ENCODE measurements around the gene FBN2. TPM values are rescaled to one million over a fixed set of nuclear protein-coding genes. Genes with fewer than 3 reads are reported as not detected.

The FBN2 gene
- total and polyA plus RNA-seq, 7 experiments from 2014 or later: 0.07 to 6.8 (median 0.58) TPM; not detected in 2

GRCh38 chr5:128472036-128472435, 66.0 kb downstream of the FBN2 start:
- ATAC-seq (no peak), DNase-seq (no peak)
- no peak overlapping the region for H3K27ac ChIP-seq (ENCODE audit: low read depth, low read length)
- CTCF ChIA-PET: no interaction called here
- intact Hi-C loops (cut with micrococcal nuclease): no loop called here
- no peaks in the 10 kb centered on the region for H3K4me1 ChIP-seq (ENCODE audit: control insufficient read depth in 2 of 2, insufficient read depth in 2 of 2, low read length in 2 of 2)
- H3K36me3 ChIP-seq (ENCODE audit: control insufficient read depth in 2 of 3, insufficient read depth in 3 of 3, low read length in 3 of 3): no peaks in the 10 kb centered on the region
- H3K27ac Mint-ChIP-seq: no peak overlapping the region
- H3K27me3 Mint-ChIP-seq: peaks cover 0 to 5% (median 0%) of the 10 kb centered on the region in 5 donors
- H3K4me3 ChIP-seq (ENCODE audit: low read length): no peak overlapping the region
- H3K36me3 Mint-ChIP-seq: no peaks in the 10 kb centered on the region
- no peaks in the 10 kb centered on the region for H3K27me3 ChIP-seq (ENCODE audit: control insufficient read depth in 2 of 2, insufficient read depth in 2 of 2, low read length in 2 of 2)
- H3K4me3 Mint-ChIP-seq: no peak overlapping the region
- H3K9me3 ChIP-seq (ENCODE audit: control insufficient read depth in 2 of 3, low read length in 3 of 3): no peaks in the 10 kb centered on the region
- no peaks in the 10 kb centered on the region for H3K4me1 Mint-ChIP-seq
- peaks cover 0 to 13% (median 0%) of the 10 kb centered on the region in 11 donors for H3K9me3 Mint-ChIP-seq
- POLR2A ChIA-PET: no interaction called here

GRCh38 chr5:128470663-128471062, 67.4 kb downstream of the FBN2 start:
- Mint-ChIP-seq H3K9me3 (peaks cover 0 to 13% (median 1%) of the 10 kb centered on the region in 11 donors), H3K4me1 (no peaks in the 10 kb centered on the region), H3K36me3 (no peaks in the 10 kb centered on the region), H3K27me3 (peaks cover 0 to 5% (median 0%) of the 10 kb centered on the region in 5 donors), H3K4me3 (no peak overlapping the region), H3K27ac (no peak overlapping the region)
- Histone ChIP-seq H3K27ac (ENCODE audit: low read depth, low read length) (no peak overlapping the region), H3K9me3 (ENCODE audit: control insufficient read depth in 2 of 3, low read length in 3 of 3) (no peaks in the 10 kb centered on the region), H3K27me3 (ENCODE audit: control insufficient read depth in 2 of 2, insufficient read depth in 2 of 2, low read length in 2 of 2) (no peaks in the 10 kb centered on the region), H3K4me3 (ENCODE audit: low read length) (no peak overlapping the region), H3K36me3 (ENCODE audit: control insufficient read depth in 2 of 3, insufficient read depth in 3 of 3, low read length in 3 of 3) (no peaks in the 10 kb centered on the region), H3K4me1 (ENCODE audit: control insufficient read depth in 2 of 2, insufficient read depth in 2 of 2, low read length in 2 of 2) (no peaks in the 10 kb centered on the region)
- ChIA-PET CTCF (no interaction called here), POLR2A (no interaction called here)
- ATAC-seq (no peak), DNase-seq (no peak)
- intact Hi-C loops (cut with micrococcal nuclease): no loop called here

GRCh38 chr5:128469912-128470311, 68.1 kb downstream of the FBN2 start:
- Mint-ChIP-seq H3K36me3 (no peaks in the 10 kb centered on the region), H3K27me3 (peaks cover 0 to 5% (median 0%) of the 10 kb centered on the region in 5 donors), H3K4me1 (no peaks in the 10 kb centered on the region), H3K27ac (no peak overlapping the region), H3K4me3 (no peak overlapping the region), H3K9me3 (peaks cover 0 to 13% (median 1%) of the 10 kb centered on the region in 11 donors)
- intact Hi-C loops (cut with micrococcal nuclease): no loop called here
- no peaks in the 10 kb centered on the region for H3K27me3 ChIP-seq (ENCODE audit: control insufficient read depth in 2 of 2, insufficient read depth in 2 of 2, low read length in 2 of 2)
- H3K4me1 ChIP-seq (ENCODE audit: control insufficient read depth in 2 of 2, insufficient read depth in 2 of 2, low read length in 2 of 2): no peaks in the 10 kb centered on the region
- H3K27ac ChIP-seq (ENCODE audit: low read depth, low read length): no peak overlapping the region
- POLR2A ChIA-PET: no interaction called here
- no peaks in the 10 kb centered on the region for H3K36me3 ChIP-seq (ENCODE audit: control insufficient read depth in 2 of 3, insufficient read depth in 3 of 3, low read length in 3 of 3)
- CTCF ChIA-PET: no interaction called here
- ATAC-seq (no peak), DNase-seq (no peak)
- no peak overlapping the region for H3K4me3 ChIP-seq (ENCODE audit: low read length)
- H3K9me3 ChIP-seq (ENCODE audit: control insufficient read depth in 2 of 3, low read length in 3 of 3): no peaks in the 10 kb centered on the region

- H3K4me1 ChIP-seq (ENCODE audit: control insufficient read depth in 2 of 2, insufficient read depth in 2 of 2, low read length in 2 of 2): no peaks in the 10 kb centered on the region
- H3K36me3 ChIP-seq (ENCODE audit: control insufficient read depth in 2 of 3, insufficient read depth in 3 of 3, low read length in 3 of 3): no peaks in the 10 kb centered on the region
- Mint-ChIP-seq H3K27me3 (peaks cover 0 to 5% (median 0%) of the 10 kb centered on the region in 5 donors), H3K4me3 (no peak overlapping the region), H3K9me3 (peaks cover 0 to 8% (median 0%) of the 10 kb centered on the region in 11 donors), H3K4me1 (no peaks in the 10 kb centered on the region), H3K36me3 (no peaks in the 10 kb centered on the region), H3K27ac (no peak overlapping the region)
- ChIA-PET POLR2A (no interaction called here), CTCF (no interaction called here)
- H3K4me3 ChIP-seq (ENCODE audit: low read length): no peak overlapping the region
- no peak overlapping the region for H3K27ac ChIP-seq (ENCODE audit: low read depth, low read length)
- no peaks in the 10 kb centered on the region for H3K9me3 ChIP-seq (ENCODE audit: control insufficient read depth in 2 of 3, low read length in 3 of 3)
- ATAC-seq: no peak
- no peak for DNase-seq
- intact Hi-C loops (cut with micrococcal nuclease): no loop called here
- no peaks in the 10 kb centered on the region for H3K27me3 ChIP-seq (ENCODE audit: control insufficient read depth in 2 of 2, insufficient read depth in 2 of 2, low read length in 2 of 2)
These were observed 71.1 kb downstream of the FBN2 start for GRCh38 chr5:128466980-128467379.

- no peaks in the 10 kb centered on the region for H3K27me3 ChIP-seq (ENCODE audit: control insufficient read depth in 2 of 2, insufficient read depth in 2 of 2, low read length in 2 of 2)
- Mint-ChIP-seq H3K27me3 (peaks cover 0 to 5% (median 0%) of the 10 kb centered on the region in 5 donors), H3K4me3 (no peak overlapping the region), H3K9me3 (peaks cover 0 to 8% (median 0%) of the 10 kb centered on the region in 11 donors), H3K36me3 (no peaks in the 10 kb centered on the region), H3K27ac (no peak overlapping the region), H3K4me1 (no peaks in the 10 kb centered on the region)
- H3K36me3 ChIP-seq (ENCODE audit: control insufficient read depth in 2 of 3, insufficient read depth in 3 of 3, low read length in 3 of 3): no peaks in the 10 kb centered on the region
- H3K4me3 ChIP-seq (ENCODE audit: low read length): no peak overlapping the region
- DNase-seq: no peak
- no peak for ATAC-seq
- POLR2A ChIA-PET: no interaction called here
- CTCF ChIA-PET: no interaction called here
- no peaks in the 10 kb centered on the region for H3K4me1 ChIP-seq (ENCODE audit: control insufficient read depth in 2 of 2, insufficient read depth in 2 of 2, low read length in 2 of 2)
- no peaks in the 10 kb centered on the region for H3K9me3 ChIP-seq (ENCODE audit: control insufficient read depth in 2 of 3, low read length in 3 of 3)
- intact Hi-C loops (cut with micrococcal nuclease): no loop called here
- no peak overlapping the region for H3K27ac ChIP-seq (ENCODE audit: low read depth, low read length)
These were observed 71.5 kb downstream of the FBN2 start for GRCh38 chr5:128466554-128466953.

- Histone ChIP-seq H3K4me3 (ENCODE audit: low read length) (no peak overlapping the region), H3K36me3 (ENCODE audit: control insufficient read depth in 2 of 3, insufficient read depth in 3 of 3, low read length in 3 of 3) (no peaks in the 10 kb centered on the region), H3K27me3 (ENCODE audit: control insufficient read depth in 2 of 2, insufficient read depth in 2 of 2, low read length in 2 of 2) (no peaks in the 10 kb centered on the region), H3K27ac (ENCODE audit: low read depth, low read length) (no peak overlapping the region), H3K9me3 (ENCODE audit: control insufficient read depth in 2 of 3, low read length in 3 of 3) (no peaks in the 10 kb centered on the region), H3K4me1 (ENCODE audit: control insufficient read depth in 2 of 2, insufficient read depth in 2 of 2, low read length in 2 of 2) (no peaks in the 10 kb centered on the region)
- CTCF ChIA-PET: no interaction called here
- Mint-ChIP-seq H3K4me1 (no peaks in the 10 kb centered on the region), H3K27ac (no peak overlapping the region), H3K27me3 (peaks cover 0 to 5% (median 0%) of the 10 kb centered on the region in 5 donors), H3K9me3 (peaks cover 0 to 9% (median 2%) of the 10 kb centered on the region in 11 donors), H3K36me3 (no peaks in the 10 kb centered on the region), H3K4me3 (no peak overlapping the region)
- no peak for ATAC-seq
- POLR2A ChIA-PET: no interaction called here
- intact Hi-C loops (cut with micrococcal nuclease): no loop called here
- DNase-seq: no peak
These were observed 73.4 kb downstream of the FBN2 start for GRCh38 chr5:128464596-128464995.

- no peaks in the 10 kb centered on the region for H3K36me3 ChIP-seq (ENCODE audit: control insufficient read depth in 2 of 3, insufficient read depth in 3 of 3, low read length in 3 of 3)
- no peak for DNase-seq
- H3K4me3 ChIP-seq (ENCODE audit: low read length): no peak overlapping the region
- Mint-ChIP-seq H3K27me3 (no peaks in the 10 kb centered on the region), H3K9me3 (peaks cover 0 to 23% (median 7%) of the 10 kb centered on the region in 11 donors), H3K27ac (no peak overlapping the region), H3K36me3 (no peaks in the 10 kb centered on the region), H3K4me1 (no peaks in the 10 kb centered on the region), H3K4me3 (no peak overlapping the region)
- intact Hi-C loops (cut with micrococcal nuclease): no loop called here
- ATAC-seq: no peak
- H3K27me3 ChIP-seq (ENCODE audit: control insufficient read depth in 2 of 2, insufficient read depth in 2 of 2, low read length in 2 of 2): no peaks in the 10 kb centered on the region
- no peaks in the 10 kb centered on the region for H3K9me3 ChIP-seq (ENCODE audit: control insufficient read depth in 2 of 3, low read length in 3 of 3)
- no peak overlapping the region for H3K27ac ChIP-seq (ENCODE audit: low read depth, low read length)
- H3K4me1 ChIP-seq (ENCODE audit: control insufficient read depth in 2 of 2, insufficient read depth in 2 of 2, low read length in 2 of 2): no peaks in the 10 kb centered on the region
- ChIA-PET POLR2A (no interaction called here), CTCF (no interaction called here)
These were observed 75.7 kb downstream of the FBN2 start for GRCh38 chr5:128462330-128462729.

Measured in naive thymus-derived CD4-positive, alpha-beta T cell (primary cell).